Cardiac fibroblast (primary cell): ENCODE results near the gene HSP90AA1.
A peak's percentile ranks its signal among the peaks of the same experiment; 100 is the strongest.

Experiments used
- DNase-seq, 2 donors: peaks; one replicate each; pipeline versions ENCODE4 v3.0.0 to v3.0.0-alpha.2; 2010; ENCODE audit warnings: low read depth in 2 of 2
- H3K4me3 ChIP-seq, 2 donors: replicated peaks in 1 of 2; 1 replicate in 1 of 2; 2 replicates in 1 of 2; pipeline ENCODE4 v1.5.1; 2011; ENCODE audit warnings: low read depth in 2 of 2, low read length in 2 of 2, mild to moderate bottlenecking in 2 of 2, moderate library complexity in 1 of 2
- TF ChIP-seq, protein P1 (sequence below): IDR thresholded peaks from one replicate; pipeline ENCODE4 v1.5.1; 2011; ENCODE audit warnings: low read depth, mild to moderate bottlenecking, low read length, inconsistent platforms

HSP90AA1 gene

DNA sequence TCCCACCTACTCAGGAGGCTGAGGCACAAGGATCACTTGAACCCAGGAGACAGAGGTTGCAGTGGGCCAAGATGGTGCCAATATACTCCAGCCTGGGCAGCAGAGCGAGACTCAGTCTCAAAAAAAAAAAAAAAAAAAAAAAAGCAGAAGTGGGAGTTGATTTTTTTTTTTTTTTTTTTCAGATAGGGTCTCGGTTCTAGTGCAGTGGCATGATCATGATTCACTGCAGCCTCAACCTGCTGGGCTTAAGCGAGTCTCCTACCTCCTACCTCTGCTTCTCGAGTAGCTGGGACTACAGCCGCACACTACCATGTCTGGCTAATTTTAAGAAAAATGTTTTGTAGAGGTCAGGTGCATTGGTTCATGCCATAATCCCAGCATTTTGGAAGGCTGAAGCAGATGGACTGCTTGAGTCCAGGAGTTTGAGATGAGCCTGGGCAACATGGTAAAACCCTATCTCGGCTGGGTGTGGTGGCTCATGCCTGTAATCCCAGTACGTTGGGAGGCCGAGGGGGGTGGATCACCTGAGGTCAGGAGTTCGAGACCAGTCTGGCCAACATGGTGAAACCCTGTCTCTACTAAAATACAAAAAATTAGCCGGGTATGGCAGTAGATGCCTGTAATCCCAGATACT, 16.3 kb upstream of the HSP90AA1 start:
- TF ChIP-seq, protein P1, sequence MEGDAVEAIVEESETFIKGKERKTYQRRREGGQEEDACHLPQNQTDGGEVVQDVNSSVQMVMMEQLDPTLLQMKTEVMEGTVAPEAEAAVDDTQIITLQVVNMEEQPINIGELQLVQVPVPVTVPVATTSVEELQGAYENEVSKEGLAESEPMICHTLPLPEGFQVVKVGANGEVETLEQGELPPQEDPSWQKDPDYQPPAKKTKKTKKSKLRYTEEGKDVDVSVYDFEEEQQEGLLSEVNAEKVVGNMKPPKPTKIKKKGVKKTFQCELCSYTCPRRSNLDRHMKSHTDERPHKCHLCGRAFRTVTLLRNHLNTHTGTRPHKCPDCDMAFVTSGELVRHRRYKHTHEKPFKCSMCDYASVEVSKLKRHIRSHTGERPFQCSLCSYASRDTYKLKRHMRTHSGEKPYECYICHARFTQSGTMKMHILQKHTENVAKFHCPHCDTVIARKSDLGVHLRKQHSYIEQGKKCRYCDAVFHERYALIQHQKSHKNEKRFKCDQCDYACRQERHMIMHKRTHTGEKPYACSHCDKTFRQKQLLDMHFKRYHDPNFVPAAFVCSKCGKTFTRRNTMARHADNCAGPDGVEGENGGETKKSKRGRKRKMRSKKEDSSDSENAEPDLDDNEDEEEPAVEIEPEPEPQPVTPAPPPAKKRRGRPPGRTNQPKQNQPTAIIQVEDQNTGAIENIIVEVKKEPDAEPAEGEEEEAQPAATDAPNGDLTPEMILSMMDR = no peak
- no peak for DNase-seq
- H3K4me3 ChIP-seq = no peak overlapping the region

DNA sequence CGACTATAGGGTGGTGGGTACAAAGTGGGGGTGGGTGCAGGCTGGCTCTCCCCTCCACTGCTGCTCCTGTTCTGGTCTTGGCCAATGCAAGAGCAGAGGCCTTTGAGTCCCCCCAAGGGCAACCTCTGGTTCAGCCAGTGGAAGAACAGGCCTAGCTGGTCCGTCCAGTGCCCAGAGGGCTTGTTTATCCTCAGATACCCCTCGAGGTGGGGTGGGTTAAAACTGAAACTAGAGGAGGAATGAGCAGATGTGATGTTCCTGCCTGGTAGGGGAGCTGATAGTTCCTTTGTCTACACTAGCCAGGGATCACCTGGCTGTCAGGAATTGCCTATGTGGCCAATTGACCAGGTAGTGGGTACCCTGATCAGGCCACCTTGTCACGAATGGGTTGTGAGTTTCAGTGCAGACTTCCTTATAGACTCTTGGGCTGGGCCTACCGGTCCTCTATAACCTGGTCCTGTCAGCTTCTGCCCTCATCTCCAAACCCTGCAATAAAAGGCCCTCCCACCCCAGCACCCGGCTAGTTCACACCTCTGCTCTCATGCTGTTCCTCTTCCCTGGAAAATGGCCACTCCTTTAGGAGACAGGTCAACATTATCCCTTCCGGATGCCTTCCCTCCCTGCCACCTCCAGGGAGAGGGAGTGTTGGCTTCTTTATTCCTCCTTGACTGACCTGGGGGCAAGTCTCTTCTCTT, 10.7 kb upstream of the HSP90AA1 start:
- no peak for DNase-seq
- TF ChIP-seq, protein P1 = no peak
- H3K4me3 ChIP-seq = no peak overlapping the region

DNA sequence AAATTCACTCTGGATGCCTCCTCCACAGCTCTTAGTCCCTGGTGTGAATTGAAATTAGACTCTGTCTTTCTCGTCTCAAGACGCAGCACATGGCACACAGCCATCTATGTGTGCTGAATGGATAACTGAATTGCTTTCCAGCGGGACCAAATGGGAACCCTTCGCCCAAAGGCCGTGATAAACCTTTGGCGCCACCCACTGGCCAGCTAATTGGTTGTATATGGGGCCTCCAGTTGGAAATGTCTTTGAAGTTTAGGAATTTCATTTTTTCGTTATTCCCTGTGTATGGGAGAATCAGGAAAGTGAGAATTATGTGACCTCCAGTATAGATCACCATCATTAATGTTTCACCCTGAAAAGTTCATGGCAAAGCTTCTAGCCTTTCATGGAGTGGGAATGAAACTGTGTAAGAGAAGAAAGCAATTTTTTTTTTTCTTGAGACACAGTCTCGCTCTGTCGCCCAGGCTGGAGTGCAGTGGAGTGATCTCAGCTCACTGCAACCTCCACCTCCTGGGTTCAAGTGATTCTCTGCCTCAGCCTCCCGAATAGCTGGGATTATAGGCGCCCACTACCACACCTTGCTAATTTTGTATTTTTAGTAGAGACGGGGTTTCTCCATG, 9.8 kb upstream of the HSP90AA1 start:
- H3K4me3 ChIP-seq = no peak overlapping the region
- DNase-seq = peak; percentile 78 to 87
- TF ChIP-seq, protein P1 = peak; percentile 82

DNA sequence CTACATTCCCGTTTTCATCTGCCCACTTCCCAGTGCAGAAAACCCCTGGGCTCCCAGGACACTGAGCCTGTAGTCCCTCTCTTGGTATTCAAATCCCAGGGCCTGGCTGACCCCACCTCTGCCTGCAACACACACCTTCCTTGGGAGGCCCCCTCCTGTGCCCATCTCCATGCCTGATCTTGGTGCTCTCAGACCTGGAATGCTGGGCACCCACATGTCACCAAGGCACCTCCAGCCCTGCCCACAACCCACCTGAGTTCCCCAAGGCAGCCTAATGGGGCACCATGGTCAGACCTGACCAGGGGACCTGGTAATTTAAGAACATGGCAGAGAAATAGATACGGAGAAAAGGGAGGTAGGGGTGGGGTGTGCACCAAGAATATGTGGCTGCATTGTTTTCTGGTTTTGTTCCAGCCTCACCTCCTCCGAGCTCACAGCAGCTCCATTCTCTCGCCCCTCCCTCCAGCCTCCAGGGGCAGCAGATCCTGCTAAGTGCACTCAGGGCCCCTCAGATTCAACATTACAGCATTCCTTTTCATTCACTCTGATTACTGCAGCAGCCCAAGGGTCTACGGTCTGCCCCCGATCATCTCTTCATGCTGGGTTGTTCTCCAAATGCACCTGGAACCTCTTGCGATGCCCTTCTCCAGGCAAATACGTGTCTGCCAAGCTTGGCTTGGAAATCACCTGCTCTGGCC, 9.2 kb upstream of the HSP90AA1 start:
- TF ChIP-seq, protein P1 = peak; percentile 5
- DNase-seq = peak in 1 of 2 donors; percentile 8
- no peak overlapping the region for H3K4me3 ChIP-seq

DNA sequence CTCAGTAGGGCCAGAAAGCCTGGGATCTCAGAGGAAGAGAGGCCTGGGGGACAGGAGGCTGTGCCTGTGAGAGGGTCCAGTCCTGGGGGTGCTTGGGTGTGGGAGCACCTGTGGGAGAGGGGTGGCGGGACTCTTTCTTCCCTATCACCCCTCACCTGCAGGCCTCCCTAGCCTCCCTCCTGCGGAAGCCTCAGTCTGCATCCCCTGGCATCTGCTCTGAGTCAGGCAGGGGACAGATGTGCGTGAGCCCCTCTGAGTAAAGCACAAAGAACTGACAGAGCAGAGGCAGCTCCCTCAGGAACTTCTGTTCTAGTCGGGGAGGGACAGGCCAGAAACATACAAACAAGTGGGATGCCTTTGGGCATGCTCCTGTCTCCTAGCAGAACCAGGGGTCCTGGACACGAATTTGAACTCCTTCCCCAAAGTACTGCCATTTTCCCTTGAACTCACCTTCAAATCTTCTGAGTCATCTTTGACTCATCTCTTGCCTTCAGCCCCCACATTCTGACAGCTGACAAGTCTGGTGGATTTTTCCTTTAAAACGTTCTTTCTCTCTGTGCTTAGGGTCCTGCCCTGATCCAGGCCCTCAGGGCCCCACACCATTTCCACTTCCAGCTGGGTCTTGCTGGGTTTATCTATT, 8.5 kb upstream of the HSP90AA1 start:
- no peak overlapping the region for H3K4me3 ChIP-seq
- TF ChIP-seq, protein P1 = no peak
- peak in 1 of 2 donors; percentile 39 for DNase-seq

DNA sequence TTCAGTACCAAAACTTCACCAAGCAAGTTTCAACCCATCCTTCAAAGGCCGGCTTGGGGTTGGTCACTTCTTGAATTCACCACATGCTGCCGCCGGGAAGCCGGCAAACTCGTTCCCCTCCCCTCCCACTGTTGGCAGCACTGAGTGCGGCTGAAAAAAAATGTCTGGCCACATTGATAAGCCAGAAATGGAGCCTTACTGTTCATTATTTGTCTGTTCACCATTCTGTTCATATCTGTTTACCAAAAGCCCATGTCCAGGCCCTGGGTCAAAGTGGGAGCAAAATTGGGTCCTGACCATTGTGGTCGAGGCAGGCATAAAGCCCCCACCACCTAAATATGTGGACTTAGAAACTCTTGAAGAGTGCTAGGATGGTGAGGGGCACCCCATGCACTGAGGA, 7.3 kb upstream of the HSP90AA1 start:
- no peak overlapping the region for H3K4me3 ChIP-seq
- DNase-seq = peak in 1 of 2 donors; percentile 38
- TF ChIP-seq, protein P1 = no peak
